Right ventricle myocardium inferior (tissue), 1 donor: ENCODE results near the gene TYRO3. TPM values are rescaled to one million over a fixed set of nuclear protein-coding genes. Genes with fewer than 3 reads are reported as not detected.
A peak's percentile ranks its signal among the peaks of the same experiment; 100 is the strongest.
"Not testable (repeated sequence)": the region's sequence is repeated elsewhere in the genome, so short reads cannot be mapped to it uniquely, and the experiment has no call there.

Source experiments
- ATAC-seq: fragments of 200-7000 bp; cut with Tn5 transposase; one replicate; pipeline ENCODE4 v1.9.1; 2020; ENCODE audit warnings: mild to moderate bottlenecking, moderate library complexity
- DNase-seq: peaks from one replicate; pipeline ENCODE4 v3.0.0; 2021; ENCODE audit errors: missing footprints
- intact Hi-C: fragments of 100-400 bp; cut with DNase I; formaldehyde crosslinking; loops from one replicate; pipeline ENCODE4 v1.11.0; 2022
- total RNA-seq: library from RNA; stranded (reverse); fragmentation: NEBNext Ultra II Directional; extraction: Animal tissue kit (Norgen Biotek cat#: 25700); gene quantifications from one replicate; pipeline ENCODE4 v1.2.1, GENCODE V29; 2021
- donor health status: DM: no; HTN: yes; CAD: no; lungs with severe emphysema.

The TYRO3 gene
- total RNA-seq, 1 donor from 2014 or later: 5.6 TPM

DNA sequence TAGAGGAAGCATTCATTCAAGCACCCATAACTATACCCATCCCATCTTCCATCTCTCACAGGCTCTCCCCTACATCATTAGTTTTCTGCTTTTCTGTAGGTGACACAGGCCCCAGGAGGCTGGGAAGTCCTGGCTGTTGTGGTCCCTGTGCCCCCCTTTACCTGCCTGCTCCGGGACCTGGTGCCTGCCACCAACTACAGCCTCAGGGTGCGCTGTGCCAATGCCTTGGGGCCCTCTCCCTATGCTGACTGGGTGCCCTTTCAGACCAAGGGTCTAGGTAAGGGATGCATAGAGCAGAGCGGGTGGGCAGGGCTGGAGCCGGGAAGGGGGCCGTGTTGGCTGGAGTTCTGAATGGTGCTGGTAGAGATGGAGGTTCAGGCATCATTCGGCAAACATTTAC, 8.2 kb downstream of the TYRO3 start:
- no peak for ATAC-seq
- intact Hi-C loops: no loop called here
- no peak for DNase-seq

DNA sequence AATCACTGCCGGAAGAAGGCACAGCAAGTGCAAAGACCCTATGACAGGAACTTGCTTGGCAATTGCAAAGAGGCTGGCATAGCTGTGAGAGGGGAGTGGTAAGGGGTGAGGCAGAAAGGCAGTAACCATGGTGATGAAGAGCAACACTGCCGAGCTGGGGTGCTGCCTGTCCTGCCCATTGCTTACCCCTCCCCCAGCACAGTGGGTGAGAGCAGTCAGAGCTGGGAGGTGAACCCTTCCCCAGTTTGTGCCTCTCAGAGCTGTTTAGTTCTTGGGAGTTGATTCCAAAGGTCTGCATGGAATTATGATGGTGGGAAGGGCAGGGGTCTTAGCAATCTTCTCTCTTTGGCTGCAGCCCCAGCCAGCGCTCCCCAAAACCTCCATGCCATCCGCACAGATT, 8.8 kb downstream of the TYRO3 start:
- intact Hi-C loops: no loop called here
- no peak for ATAC-seq

DNA sequence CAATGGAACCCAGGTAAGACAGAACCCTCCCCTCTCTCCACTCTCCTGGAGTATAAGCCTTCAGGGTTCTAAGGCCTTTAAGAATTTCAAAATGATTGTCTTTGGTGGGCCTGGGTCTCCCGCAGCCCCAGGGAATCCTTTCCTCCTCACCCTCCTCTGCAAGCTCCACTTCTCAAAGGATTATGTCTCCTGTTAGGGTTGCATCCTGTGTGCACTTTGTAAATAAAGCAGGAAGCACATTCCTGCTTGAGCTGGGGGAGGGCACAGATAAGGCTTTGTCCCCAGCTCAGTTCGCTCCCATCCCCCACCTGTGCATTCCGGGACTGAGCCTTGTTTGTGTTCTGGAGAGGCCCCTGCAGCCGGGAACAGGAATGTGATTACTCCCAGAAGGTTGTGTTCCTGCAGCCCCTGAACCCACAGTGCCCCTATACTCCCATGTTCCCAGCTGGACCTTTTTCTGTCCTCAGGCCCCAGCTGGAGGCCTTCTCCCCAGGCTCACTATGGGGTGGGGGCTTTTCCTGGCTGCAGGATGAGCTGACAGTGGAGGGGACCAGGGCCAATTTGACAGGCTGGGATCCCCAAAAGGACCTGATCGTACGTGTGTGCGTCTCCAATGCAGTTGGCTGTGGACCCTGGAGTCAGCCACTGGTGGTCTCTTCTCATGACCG, 9.5 kb downstream of the TYRO3 start:
- no peak for DNase-seq
- ATAC-seq: no peak

More for the DNA sequence above, 8.8 kb downstream of the TYRO3 start:
- no peak for DNase-seq

DNA sequence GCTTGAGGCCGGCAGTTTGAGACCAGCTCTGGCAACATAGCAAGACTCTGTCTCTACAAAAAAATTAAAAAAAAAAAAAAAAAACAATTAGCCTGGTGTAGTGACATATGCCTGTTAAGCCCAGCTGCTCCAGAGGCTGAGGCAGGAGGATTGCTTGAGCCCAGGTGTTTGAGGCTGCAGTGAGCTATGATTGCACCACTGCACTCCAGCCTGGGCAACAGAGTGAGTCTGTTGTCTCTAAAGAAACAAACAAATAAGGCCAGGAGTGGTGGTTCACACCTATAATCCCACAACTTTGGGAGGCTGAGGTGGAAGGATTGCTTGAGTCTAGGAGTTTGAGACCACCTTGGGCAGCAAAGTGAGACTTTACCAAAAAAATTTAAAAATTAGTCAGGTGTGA, 10.2 kb downstream of the TYRO3 start:
- intact Hi-C loops, DNase-seq, ATAC-seq: not testable (repeated sequence)

More for the DNA sequence above, 9.5 kb downstream of the TYRO3 start:
- intact Hi-C loops: no loop called here

DNA sequence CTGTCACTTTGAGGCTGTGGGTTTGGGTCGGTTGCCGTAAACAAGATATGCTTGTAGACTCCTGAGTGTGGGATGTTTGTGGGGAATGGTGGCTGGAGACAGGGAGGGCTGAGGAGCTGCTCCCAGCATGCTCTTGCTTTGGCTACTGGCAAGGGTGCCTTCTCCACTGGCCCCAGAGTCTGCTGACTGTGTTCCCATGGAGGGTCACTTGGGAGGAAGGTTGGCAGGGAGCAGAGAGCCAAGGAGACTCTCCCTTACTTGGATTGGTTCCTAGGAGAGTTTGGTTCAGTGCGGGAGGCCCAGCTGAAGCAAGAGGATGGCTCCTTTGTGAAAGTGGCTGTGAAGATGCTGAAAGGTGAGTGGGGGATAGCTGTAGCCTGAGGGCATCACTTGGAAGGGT, 11.8 kb downstream of the TYRO3 start:
- intact Hi-C loops: no loop called here
- DNase-seq (no peak), ATAC-seq (no peak)

DNA sequence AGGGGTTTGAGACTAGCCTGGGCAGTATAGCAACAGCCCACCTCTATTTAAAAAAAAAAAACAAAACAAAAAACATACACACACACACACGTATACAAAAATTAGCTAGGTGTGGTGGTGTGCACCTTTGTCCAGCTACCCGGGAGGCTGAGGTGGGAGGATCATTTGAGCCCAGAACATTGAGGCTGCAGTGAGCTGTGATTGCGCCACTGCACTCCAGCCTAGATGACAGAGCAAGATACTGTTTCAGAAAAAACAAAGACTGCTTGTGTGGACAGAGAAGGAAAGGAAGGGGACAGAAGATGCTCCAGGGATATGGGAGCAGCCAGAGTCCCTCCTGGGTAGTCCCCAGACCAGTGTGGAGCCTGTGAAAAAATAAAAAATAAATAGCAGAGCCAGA, 12.9 kb downstream of the TYRO3 start:
- intact Hi-C loops: no loop called here
- no peak for ATAC-seq
- no peak for DNase-seq

DNA sequence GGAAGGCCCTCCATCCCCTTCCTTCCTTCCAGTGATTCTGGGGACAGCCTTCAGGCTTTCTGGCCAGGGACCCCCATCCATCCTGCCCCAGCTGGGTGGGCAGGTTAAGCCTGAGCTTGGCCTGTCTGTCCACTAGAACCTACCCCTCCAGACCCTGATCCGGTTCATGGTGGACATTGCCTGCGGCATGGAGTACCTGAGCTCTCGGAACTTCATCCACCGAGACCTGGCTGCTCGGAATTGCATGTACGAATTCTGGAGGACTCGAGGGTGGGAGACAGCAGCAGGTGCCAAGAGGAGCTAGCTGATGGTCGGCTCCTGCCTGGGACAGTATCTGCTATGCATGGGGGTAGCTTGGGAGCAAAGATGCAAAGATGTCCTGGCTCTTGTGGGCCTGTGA, 13.9 kb downstream of the TYRO3 start:
- intact Hi-C loops: no loop called here
- ATAC-seq (no peak), DNase-seq (no peak)

DNA sequence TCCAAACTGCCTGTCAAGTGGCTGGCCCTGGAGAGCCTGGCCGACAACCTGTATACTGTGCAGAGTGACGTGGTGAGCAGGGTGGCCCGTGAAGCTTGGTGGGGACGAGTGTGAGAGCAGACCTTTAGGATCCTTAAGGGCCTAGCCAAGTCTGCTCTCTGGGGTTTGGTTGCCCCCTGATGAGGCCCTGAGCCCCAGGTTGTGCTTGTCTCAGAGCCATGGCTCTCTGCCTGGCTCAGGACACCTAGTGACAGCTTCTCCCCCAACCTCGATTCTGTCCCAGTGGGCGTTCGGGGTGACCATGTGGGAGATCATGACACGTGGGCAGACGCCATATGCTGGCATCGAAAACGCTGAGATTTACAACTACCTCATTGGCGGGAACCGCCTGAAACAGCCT, 14.4 kb downstream of the TYRO3 start:
- DNase-seq (no peak), ATAC-seq (no peak)
- intact Hi-C loops: no loop called here

DNA sequence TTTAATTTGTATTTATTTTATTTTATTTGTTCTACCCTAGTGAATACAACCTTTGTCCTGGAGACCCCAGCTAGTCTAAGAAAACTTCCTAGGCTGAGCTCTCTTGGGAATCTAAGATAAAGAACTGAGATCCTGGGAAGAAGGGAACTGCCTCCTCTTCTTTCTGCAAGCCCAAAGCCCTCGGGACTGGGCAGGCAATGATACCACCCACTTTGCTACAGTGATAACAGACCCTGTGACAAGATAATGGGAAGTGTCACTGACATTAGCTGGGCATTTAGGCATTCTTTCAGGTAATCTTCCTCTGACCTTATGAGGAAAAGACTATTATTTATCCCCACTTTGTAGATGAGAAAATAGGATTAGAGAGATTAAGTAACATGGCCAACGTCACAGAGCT, 15.1 kb downstream of the TYRO3 start:
- ATAC-seq (no peak), DNase-seq (no peak)
- intact Hi-C loops: no loop called here

DNA sequence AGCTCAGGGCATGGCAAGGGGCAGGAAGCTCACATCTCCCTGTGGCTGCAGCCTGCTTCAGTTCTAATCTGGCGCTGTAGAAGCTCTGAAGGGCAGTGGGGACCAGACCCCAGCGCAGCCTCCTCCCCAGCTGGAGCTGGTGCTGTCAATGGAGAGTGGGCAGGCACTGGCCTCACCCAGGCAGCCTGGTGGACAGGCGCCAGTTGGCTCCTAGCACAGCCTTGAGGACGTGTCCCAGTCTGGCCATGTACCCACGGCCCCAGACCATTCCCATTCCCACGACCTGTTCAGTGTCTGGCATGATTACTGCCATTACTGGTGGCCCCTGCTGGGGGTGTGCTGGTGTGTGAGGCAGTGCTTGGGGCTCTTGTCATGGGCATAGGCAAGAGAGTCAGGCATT, 16.3 kb downstream of the TYRO3 start:
- intact Hi-C loops: no loop called here
- ATAC-seq (no peak), DNase-seq (no peak)

DNA sequence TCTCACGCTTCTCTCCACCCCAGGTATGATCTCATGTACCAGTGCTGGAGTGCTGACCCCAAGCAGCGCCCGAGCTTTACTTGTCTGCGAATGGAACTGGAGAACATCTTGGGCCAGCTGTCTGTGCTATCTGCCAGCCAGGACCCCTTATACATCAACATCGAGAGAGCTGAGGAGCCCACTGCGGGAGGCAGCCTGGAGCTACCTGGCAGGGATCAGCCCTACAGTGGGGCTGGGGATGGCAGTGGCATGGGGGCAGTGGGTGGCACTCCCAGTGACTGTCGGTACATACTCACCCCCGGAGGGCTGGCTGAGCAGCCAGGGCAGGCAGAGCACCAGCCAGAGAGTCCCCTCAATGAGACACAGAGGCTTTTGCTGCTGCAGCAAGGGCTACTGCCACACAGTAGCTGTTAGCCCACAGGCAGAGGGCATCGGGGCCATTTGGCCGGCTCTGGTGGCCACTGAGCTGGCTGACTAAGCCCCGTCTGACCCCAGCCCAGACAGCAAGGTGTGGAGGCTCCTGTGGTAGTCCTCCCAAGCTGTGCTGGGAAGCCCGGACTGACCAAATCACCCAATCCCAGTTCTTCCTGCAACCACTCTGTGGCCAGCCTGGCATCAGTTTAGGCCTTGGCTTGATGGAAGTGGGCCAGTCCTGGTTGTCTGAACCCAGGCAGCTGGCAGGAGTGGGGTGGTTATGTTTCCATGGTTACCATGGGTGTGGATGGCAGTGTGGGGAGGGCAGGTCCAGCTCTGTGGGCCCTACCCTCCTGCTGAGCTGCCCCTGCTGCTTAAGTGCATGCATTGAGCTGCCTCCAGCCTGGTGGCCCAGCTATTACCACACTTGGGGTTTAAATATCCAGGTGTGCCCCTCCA, 19.1 kb downstream of the TYRO3 start:
- intact Hi-C loops: no loop called here
- peak; percentile 33 for ATAC-seq
- DNase-seq: no peak

DNA sequence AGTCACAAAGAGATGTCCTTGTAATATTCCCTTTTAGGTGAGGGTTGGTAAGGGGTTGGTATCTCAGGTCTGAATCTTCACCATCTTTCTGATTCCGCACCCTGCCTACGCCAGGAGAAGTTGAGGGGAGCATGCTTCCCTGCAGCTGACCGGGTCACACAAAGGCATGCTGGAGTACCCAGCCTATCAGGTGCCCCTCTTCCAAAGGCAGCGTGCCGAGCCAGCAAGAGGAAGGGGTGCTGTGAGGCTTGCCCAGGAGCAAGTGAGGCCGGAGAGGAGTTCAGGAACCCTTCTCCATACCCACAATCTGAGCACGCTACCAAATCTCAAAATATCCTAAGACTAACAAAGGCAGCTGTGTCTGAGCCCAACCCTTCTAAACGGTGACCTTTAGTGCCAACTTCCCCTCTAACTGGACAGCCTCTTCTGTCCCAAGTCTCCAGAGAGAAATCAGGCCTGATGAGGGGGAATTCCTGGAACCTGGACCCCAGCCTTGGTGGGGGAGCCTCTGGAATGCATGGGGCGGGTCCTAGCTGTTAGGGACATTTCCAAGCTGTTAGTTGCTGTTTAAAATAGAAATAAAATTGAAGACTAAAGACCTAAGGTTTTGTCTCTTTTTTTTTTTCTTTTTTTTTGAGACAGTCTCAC, 19.8 kb downstream of the TYRO3 start:
- intact Hi-C loops: no loop called here
- ATAC-seq (peak; percentile 16), DNase-seq (no peak)

DNA sequence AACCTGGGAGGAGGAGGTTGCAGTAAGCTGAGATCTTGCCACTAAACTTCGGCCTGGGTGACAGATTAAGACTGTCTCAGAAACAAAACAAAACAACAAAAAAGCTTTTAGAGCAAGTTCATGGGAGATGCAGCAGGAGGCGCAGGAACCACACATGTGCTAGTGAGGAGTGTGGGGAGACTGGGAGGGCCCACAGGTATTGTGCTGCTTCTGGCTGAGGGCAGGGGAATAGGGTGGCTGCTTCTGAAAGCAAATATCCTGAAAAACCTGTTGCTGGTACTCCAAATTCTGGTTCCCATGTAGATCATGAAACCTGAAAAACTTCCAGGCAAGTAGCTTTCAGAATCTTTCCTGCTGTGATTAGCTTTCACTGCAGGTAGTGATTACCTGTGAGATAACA, 22.1 kb downstream of the TYRO3 start:
- ATAC-seq: no peak
- DNase-seq: no peak
- intact Hi-C loops: no loop called here

DNA sequence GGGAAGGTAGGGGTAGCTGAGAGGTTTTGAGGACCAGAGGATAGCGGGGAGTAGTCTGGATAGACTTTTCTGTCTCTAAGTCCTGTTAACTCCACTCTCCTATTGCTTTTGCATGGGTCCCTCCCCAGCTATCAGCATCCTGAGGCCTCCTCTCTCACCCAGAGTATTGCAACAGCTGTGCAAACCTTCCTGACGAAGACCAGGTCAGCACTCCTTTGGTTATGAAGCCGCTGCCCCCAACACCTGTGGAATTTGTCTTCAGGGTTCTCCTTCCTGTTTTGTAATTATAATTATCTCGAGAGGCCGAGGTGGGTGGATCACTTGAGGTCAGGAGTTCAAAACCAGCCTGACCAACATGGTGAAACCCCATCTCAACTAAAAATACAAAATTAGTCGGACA, 24.8 kb downstream of the TYRO3 start:
- intact Hi-C loops: no loop called here
- no peak for DNase-seq
- ATAC-seq: no peak

DNA sequence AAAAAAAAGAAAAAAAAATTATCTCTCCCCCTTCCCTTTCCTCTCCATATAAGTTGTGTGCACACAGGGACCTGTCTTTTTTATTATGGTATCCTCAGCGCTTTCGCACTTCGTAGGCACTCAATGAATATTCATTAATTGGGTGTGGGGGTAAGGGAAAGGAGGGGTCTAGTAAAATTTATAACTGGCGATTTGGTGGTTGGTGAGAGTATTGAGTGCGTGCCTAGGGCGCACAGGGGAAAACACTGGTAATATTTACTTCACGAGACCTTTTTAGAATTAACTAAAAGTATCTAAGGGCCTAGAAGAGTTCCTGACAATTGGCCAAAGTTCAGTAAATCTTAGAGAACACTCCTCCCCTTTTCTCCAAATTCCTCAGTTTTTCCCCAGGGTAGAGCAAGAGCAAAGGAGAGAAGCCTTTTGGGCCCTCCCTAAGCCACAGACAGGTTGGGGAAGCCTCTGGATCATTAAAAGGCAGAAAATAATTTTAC, 25.7 kb downstream of the TYRO3 start:
- ATAC-seq (no peak), DNase-seq (no peak)
- intact Hi-C loops: no loop called here

DNA sequence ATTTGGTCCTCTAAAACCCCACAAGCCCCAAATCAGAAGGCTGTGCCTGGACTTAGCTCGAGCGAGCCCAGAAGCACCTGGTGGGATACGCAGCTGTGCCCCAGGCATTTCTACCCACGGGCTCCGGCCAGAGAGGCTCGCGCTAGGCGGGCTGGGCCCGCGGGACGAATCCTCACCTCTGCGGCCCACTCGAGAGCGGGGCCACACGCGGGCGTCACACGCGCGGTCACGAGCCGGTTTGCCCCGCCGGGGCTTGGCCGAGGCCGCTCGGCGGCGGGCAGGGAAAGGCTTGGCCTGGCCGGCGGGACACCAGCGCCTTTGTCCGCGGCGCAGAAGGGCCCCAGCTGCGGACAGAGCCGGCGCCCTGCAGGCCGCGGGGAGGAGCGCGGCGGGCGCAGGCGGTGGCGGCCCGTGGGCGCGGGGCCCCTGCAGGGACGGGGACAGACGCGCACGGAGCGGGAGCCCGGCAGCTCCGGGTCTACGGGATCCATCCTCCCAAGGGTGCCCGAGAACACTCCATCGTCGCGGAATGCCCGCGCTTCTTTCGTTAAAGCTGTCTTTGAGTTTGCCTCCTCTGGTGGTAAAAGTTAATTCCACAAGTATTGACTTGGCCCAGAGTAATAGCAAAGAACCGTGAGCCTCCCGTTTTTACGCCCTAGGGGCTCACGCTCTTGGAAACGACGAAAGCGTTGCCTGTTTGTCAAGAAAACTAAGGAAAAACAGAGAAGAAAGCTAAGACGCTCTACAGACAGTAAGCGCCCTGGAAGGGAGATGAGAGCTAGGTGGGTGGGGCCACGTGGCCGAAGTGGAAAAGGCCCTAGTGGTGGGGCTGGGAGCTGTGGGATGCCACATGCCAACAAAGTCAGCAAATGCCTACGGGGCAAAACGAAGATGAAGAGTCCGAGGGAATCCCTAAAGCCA, 26.4 kb downstream of the TYRO3 start:
- intact Hi-C loops: no loop called here
- no peak for DNase-seq
- peak; percentile 86 for ATAC-seq

DNA sequence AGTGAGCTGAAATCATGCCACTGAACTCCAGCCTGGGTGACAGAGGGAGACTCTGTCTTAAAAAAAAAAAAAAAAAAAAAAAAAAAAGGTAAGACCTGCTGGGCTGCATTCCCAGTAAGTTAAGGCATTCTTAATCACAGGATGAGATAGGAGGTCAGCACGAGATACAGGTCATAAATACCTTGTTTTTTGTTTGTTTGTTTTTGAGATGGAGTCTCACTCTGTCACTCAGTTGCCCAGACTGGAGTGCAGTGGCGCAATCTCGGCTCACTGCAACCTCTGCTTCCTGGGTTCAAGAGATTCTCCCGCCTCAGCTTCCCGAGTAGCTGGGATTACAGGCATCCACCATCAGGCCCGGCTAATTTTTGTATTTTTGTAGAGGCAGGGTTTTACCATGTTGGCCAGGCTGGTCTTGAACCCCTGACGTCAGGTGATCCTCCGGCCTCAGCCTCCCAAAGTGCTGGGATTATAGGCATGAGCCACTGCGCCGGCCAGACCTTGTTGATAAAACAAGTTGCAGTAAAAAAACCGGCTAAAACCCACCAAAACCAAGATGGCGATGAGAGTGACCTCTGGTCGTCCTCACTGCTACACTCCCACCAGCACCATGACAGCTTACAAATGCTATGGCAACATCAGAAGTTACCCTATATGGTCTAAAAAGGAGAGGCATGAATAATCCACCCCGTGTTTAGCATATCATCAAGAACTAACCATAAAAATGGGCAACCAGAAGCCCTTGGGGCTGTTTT, 27.7 kb downstream of the TYRO3 start:
- ATAC-seq, DNase-seq, intact Hi-C loops: not testable (repeated sequence)

DNA sequence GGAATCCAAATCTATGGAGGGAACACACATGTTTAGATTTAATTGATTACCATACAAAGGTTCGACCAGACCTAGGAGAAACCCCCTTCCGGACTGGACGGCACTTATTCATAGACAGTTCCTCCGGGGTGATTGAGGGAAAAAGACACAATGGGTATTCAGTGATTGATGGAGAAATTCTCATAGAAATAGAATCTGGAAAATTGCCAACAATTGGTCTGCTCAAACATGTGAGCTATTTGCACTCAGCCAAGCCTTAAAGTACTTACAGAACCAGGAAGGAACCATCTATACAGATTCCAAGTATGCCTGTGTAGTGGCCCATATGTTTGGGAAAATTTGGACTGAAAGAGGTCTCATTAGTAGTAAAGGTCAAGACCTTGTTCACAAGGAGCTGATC, 30.0 kb downstream of the TYRO3 start:
- ATAC-seq, intact Hi-C loops, DNase-seq: not testable (repeated sequence)
